Activated gamma-delta T cell treated with anti-CD3 and anti-CD28 coated beads, Interleukin-2, amount 50 U/mL, for 16 hours (primary cell): Measurements from ENCODE around the gene NOP14.
"Not testable (repeated sequence)": the region's sequence is repeated elsewhere in the genome, so short reads cannot be mapped to it uniquely, and the experiment has no call there.

Experiments
- DNase-seq: peaks from one replicate; pipeline ENCODE4 v3.0.0-alpha.2; 2020; ENCODE audit warnings: low read depth

Gene NOP14

DNA sequence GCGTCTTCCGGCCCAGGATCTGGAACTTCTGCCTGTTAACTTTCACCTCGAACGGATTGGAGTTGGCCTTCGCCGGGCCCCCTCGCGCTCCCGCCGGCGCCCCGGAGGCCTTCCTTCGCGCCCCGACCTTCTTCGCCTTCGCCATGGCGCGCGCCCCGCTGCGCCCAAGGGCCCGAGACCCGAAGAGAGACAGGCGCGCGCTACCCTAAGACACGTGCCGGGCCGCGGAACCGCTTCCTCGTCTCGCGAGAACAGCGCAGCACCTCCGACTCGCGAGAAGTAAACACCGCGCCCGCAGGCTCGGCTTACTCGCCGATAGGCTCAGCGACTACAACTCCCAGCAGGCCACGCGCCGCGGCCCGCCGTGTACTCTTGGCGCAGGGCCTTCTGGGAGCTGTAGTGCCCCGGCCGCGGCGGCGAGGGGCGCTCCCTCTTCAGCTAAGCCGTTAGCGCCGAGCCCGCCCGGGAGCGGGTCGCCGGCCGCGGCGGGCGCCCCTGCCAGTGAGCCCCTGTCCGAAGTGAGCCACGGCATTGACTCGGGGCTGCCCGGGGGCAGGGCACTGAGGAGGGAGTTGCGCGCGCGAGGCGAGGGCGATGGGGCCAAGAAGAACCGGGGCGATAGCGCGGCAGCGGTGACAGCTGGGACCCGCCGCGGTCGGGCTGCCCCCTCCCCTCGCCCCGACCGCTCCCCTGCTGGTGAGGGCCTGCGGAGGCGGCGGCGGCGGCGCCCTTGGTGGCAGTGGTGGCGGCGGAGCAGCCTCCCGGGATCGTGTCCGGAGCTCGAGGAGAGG, at the start of gene NOP14, which contains the start of gene GRK4:
Gene NOP14 (minus strand): TSS at position 232 of the 791 bp plus-strand sequence. CDS start 87 bp downstream, at position 145.
Gene GRK4 (plus strand): TSS at position 397 of the 791 bp plus-strand sequence. CDS start 500 bp downstream, outside the sequence.
- DNase-seq: peak; percentile 92

DNA sequence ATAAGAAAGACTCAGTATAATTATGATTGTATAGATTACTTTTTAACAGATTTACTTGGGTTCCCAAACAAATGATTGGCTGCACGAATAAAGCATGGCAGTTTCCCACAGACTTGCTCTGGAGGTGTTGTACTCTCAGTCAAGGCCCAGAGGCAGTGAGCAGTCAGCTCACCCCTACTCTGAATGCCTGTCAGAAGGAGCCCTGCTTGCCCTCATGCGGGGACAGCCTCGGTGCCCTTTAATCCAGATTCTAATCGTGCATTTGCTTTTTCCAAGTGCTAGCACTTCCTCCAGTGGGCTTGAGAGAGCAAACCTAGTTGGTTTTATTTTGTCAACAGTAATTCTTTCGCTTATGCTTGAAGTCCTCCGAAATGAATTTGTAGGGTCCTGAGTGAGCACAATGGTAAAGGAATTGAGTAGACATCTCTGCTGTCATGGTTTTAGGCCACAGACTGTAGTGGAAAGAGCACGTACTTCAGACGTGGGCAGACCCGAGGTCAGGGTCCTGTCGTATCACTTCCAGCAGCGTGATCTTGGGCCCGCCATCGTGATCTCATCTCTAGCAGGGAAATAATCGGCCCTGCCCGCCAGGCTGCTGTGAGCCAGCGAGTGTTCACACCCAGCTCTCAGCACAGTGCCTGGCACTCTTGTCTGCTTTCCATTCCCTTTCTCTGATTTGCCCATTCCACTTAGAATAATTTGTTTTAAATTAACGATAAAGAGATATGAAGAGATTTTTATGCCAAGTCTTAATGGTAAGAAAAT, 48.4 kb upstream of the NOP14 start:
- no peak for DNase-seq

DNA sequence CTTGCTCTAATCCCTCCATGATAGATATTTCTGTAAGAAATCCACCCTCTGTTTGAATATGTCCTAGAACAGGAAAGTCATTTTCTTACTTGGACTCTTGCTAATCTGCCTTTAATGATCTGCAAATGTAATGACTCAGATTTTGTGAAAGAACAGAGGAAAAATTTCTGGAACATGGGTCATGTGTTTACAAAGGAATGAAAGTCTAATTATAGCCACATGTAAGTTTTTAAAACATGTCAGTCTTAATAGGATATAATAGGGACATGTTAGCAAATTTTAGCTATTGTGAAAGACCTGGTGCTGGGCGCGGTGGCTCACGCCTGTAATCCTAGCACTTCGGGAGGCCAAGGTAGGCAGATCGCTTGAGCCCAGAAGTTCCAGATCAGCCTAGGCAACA, 47.8 kb upstream of the NOP14 start:
- no peak for DNase-seq

DNA sequence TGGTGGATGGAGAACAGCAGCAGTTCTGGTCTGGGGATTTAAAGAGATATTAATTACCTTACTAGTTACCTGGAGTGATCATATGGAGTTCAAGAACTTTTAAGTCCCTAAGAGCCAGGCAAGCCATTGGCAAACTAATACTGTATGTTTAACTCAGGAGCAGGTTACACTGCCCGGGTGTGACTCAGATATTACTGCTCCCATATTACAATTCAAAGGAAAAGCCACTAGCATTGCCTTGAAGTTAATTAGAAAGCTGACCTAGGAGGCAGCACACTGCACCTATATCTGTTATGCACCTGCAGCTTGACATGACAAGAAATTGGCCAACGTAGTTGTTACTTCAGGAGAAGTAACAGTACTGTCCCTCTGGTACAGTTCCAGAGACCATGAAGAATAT, 47.4 kb upstream of the NOP14 start:
- DNase-seq: no peak

DNA sequence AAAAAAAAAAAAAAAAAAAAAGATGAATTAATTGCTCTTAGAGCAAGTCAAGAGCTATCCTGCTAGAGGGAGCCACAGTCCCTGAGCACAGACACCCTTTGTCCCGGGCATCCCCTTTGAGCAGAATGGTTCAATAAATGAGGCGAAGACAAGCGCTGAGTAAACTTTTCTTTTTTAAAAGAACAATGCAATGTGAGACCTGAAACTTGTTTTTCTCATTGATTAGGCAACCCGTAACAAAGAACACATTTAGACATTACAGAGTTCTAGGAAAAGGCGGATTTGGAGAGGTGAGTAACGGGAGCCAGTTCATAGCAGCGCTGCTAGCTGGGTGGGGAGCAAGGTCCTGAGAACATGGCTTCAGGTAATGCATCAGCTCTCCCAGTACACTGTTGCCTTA, 46.2 kb upstream of the NOP14 start:
- no peak for DNase-seq

DNA sequence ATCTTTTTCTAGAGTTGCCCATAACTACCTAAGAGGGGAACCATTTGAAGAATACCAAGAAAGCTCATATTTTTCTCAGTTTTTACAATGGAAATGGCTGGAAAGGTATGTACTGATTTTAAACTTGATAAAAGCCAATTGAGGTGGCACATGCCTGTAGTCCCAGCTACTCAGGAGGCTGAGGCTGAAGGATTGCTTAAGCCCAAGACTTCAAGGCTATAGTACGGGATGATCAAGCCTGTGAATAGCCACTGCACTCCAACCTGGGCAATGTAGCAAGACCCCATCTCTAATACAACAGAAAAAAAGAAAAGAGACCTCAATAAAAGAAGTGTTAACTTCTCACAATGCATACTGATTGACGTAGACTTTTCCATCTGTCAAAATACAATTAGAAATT, 44.5 kb upstream of the NOP14 start:
- no peak for DNase-seq

DNA sequence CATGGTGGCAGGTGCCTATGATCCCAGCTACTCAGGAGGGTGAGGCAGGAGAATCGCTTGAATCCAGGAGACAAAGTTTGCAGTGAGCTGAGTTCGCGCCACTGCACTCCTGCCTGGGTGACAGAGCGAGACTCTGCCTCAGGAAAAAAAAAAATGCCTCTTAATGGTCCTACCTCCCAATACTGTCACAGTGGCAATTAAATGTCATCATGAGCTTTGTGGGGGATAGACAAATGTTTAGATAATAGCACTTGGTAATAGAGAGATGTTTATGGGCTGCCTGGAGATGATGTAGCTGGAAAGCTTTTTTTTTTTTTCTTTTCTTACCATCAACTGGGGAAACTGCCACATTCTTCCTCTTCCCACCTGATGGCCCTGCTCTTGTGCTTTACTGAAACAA, 33.2 kb upstream of the NOP14 start:
- no peak for DNase-seq

DNA sequence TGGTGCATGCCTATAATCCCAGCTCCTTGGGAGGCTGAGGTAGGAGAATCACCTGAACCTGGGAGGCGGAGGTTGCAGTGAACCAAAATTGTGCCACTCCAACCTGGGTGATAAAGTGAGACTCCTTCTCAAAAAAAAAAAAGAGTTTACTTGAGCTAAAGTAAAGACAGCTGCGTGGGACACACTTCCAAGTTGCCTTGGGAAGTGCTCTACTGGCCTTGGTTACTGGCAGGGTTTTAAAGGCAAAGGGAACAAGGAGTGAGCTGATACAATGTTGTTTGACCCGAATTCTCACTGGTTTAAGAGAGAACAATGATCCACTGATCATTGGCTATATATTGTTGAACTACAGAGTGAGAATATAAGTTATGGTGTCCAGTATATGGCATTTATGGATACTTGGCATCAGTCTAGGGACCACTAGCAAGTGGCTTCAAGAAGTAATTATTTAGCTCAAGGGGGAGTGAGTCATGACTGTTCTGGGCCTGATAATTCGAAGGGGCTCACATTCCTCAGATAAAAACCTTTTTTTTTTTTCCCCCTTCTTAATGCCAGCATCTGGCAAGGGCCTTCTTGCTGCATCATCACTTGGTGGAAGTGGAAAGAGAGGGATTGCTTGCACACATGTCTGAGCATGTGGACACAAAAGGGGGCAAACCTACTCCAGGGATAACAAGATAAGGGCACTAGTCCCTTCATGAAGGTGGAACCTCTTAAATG, 32.5 kb upstream of the NOP14 start:
- no peak for DNase-seq

DNA sequence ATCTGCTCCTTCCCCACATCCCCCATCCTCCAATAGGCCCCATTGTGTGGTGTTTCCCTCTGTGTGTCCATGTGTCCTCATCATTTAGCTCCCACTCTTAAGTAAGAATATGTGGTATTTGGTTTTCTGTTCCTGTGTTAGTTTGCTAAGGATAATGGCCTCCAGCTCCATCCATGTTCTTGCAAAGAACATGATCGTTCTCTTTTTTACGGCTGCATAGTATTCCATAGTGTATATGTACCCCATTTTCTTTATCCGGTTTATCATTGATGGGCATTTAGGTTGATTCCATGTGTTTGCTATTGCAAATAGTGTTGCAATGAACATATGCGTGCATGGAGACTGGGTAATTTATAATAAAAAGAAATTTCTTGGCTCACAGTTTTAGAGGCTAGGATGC, 31.7 kb upstream of the NOP14 start:
- no peak for DNase-seq

DNA sequence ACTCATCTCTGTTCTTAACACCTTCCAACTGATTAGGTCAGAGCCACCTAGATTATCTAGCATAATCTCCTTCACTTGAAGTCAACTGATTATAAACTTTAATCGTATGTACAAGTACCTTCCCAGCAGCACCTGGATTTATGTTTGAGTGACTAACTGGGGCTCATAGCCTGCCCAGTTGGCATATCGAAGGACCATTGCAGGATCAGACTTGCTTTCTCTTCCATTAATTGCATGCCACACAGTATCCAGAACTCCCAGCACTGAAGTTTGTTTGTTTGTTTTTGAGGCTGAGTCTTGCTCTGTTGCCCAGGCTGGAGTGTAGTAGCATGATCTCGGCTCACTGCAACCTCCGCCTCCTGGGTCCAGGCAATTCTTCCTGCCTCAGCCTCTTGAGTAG, 28.0 kb upstream of the NOP14 start:
- no peak for DNase-seq

DNA sequence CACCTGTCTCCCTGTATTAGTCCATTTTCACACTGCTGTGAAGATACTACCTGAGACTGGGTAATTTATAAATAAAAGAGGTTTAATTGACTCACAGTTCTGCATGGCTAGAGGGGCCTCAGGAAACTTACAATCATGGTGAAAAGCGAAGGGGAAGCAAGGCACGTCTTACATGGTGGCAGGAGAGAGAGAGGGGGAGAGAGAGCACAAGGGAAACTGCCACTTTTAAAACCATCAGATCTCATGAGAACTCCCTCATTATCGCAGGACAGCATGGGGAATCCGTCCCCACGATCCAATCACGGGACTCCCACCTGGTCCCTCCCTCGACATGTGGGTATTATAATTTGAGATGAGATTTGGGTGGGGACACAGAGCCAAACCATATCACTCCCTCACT, 20.5 kb upstream of the NOP14 start:
- DNase-seq: not testable (repeated sequence)

DNA sequence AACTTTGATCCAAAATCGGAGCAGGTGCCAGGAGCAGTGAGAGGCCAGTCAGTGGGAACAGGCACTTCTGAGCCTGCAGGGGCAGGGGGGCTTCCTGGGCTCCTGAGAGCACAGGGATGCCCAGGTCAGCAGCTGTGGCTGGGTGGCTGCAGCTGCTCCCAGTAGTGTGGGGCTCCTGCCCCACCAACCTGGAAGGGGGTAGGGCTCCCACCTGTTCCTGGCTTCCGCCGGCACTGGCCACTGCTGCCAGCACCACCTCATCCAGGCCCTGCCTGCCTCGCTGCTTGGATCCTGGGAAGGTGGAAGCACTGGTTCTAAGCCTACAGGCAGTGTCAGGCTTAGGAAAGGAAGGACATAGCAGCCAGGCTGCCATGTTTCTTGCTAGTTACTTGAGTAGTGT, 18.8 kb upstream of the NOP14 start:
- no peak for DNase-seq

DNA sequence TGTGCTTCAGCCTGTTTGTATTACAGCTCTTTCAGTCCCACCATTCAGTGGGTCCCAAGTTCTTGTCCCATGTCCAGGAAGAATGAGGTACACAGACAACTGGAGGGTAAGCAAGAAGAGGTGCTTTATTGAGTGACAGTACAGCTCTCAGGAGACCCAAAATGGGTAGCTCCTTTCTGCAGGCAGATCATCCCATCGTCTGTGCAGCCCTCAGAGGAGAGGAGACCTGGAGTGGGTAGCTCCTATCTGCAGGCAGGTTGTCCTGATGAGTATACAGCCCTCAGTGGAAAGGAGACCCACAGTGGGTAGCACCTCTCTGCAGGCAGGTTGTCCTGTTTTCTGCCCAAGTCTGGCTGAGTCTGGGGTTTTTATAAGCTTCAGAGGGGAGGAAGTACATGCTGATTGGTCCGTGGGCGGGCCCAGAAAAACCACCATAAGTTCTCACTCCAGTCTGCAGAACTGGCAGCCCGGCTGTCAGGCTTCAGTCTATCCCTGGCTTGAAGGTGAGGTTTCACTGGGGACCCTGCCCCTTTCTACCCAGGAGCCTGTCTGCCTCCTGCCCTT, 18.1 kb upstream of the NOP14 start:
- no peak for DNase-seq

DNA sequence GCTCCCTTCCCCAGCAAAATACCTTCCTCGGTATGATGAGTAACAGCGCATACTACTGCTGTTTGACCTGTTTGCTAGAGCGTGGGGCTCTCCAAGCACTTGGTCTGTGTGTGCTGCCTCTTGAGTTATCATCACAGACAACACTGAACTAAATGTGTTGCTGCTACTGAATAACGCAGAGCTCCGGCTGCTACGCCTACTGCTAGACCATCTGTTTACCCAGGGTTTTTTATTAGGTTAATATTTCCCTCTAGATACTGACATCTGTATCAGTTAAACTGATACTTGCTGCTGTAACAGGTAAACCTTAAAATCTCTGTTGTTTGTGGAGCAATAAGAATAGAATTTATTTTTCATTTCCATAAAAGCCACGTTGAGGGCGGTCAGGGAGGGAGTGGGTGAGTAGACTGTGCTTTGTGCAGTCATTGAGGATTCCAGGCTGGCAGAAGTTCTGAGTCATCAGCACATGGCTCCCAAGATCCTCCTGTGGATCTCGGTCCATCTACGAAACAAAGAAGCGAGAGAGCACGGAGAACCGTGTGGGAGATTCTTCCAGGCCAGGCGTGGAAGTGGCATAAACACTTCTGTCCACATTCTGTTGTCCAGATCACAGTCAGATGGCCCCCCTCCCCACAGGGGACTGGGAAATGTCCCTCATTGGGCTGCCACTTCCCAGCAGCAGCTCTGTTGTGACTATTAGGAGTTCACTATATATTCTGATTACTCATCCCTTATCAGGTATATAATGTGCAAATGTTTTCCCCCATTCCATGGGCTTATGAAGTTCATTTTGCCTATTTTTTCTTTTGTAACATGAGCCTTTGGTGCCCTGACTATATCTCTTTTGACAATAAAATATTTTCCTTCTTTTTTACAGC, 14.2 kb upstream of the NOP14 start:
- no peak for DNase-seq

DNA sequence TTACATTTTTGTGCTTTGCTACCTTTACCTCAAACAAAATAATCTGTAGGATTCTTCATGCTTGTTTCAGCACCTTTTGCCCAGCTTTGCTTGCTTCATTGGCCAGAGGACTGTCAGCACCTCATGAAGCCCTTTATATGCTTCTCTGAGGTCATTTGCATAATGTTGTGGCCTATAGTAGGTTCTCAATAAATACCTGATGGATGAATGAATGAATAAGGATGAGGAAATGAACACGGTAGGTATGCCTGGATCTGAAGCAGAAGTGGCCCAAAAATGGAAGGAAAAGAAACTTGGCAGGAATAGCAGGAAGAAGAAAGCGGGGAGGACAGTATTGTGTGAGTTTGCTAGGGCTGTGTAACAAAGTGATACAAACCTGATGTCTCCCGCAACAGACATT, 8.1 kb upstream of the NOP14 start:
- no peak for DNase-seq

DNA sequence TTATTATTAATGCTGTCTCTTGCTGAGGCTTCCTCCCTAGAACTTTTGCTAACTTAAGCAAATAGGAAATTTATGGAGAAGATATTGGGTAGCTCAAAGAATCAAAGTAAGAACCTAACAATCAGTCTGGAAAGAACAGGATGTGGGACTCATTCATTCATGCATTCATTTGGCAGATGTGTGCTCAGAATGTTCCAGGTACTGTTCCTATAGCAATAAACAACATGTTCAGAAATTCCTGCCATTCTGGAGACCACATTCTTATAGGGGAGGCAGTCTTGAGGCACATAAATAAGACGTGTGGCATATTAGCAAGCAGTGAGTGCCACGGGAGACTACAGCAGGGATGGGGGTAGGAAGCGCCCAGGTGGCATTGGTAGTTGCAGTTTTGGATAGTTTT, 5.2 kb upstream of the NOP14 start:
- no peak for DNase-seq

DNA sequence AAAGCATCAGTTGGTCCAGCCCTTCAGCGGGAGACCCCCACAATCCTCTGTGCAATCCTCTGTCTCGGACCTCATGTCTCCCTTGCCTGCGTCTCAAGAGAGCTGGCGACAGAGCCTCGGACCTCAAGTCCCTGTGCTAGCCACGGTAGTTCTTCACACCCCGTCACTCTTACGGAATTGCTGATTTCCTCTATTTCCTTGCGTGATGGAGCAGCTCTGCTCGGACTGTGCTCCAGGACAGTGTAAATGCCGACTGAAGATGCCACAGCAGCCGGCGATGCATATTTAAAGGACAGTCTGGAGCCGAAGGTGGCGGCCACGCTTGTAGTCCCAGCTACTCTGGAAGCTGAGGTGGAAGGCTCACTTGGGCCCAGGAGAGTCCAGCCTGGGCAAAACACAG, 2.1 kb upstream of the NOP14 start:
- DNase-seq: no peak

DNA sequence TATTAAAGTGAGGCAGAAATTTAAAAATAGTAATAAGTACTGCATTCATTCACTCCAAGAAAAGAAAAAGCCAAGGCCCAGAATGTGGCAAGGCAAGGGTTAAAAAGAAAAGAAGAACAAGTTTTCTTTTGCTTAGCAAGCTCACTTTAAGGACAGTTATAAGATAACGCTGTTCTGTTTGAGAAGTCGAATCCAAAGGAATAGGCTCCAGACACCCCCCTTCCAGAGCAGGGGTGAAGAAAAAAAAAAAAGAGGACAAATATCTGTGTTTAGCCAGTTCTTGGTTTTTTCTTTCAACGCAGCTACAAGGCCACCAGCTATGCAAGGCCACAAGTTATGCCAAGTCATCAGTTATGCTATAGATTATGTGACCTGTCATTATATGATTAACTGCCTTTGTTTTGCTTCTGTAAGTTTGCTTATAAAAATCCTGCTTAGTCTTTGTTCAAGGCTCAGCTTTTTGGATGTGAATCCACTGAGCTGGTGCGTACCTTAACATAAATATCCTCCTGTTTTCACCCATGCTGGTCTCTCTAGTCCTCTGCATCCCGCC, 1.6 kb upstream of the NOP14 start:
- DNase-seq: no peak

DNA sequence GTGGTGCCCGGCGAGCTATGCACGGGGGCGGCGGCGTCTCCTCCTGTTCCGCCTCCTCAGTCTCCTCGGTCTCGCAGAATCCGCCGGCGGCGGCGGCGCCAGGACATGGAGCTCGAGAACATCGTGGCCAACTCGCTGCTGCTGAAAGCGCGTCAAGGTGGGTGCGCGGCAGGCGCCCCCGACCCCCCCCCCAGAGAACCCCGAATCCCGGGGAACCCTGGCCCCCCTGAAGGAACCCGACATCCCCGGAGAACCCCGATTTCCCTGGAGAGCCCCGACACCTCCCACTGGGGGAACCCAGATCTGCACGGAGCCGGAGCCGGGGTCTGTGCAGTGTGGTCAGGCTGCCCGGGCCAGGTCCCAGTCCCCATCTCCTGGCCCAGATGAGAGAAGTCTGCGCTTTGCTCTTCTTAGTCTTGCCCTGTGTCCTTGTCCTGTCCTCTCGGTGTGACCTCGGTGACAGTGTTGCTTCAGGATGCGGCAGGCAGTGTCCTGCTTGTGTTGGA, 813 bp upstream of the NOP14 start:
- DNase-seq: no peak

DNA sequence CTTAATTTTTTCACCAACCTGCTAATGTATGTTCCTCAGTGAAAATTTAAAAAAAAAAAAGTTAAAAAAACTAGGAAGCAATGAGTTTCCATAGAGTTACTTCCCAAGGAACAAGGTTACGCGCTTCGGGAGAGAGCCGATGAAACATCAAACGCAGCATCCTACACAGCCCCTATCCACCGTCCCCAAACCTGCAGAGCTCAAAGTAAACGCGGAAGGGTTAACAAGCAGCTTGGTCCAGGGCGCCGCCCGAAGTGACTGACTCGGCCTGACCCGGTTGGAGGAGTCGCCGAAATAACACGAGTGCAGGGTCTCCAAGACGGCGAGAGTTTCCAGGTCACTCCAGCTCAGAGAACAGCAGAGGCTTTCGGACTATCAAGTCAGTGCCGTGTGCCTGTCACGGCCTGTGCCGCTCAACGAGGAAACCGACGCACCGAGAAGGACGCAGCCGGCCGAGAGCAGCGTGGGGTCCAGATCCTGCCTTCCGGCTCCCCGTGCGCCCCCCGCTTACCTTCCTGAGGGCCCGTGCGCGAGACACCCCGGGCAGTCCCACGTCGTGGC, 512 bp downstream of the NOP14 start:
- no peak for DNase-seq
